Activated T-cell treated with anti-CD3 and anti-CD28 coated beads, Interleukin-2, amount 50 U/mL, for 72 hours (primary cell): ENCODE results near the gene MROH2A. TPM values are rescaled to one million over a fixed set of nuclear protein-coding genes. Genes with fewer than 3 reads are reported as not detected.

Experiments
- ATAC-seq, 2 donors: fragments of 150-1000 bp; cut with Tn5 transposase; replicated peaks in 1 of 2; 2 replicates each; pipeline ENCODE4 v1.10.0; 2021; ENCODE audit warnings: moderate library complexity in 2 of 2, mild to moderate bottlenecking in 1 of 2
- DNase-seq, 2 donors: peaks; one replicate each; pipeline ENCODE4 v3.0.0; 2021 to 2022; ENCODE audit warnings: mixed read lengths in 1 of 2
- H3K27ac Mint-ChIP-seq: one replicate; pipeline ENCODE4 v1.8.0; 2022; ENCODE audit warnings: mild to moderate bottlenecking, moderate library complexity, mixed read lengths
- H3K27me3 Mint-ChIP-seq: one replicate; pipeline ENCODE4 v1.8.0; 2022; ENCODE audit warnings: low read depth, mixed read lengths
- H3K36me3 Mint-ChIP-seq, 2 donors: one replicate each; pipeline ENCODE4 v1.8.0; 2022; ENCODE audit warnings: mixed read lengths in 2 of 2, mild to moderate bottlenecking in 1 of 2; ENCODE audit not compliant: insufficient read depth in 2 of 2
- H3K4me1 Mint-ChIP-seq: one replicate; pipeline ENCODE4 v1.8.0; 2022; ENCODE audit warnings: low read depth, mixed read lengths
- H3K4me3 Mint-ChIP-seq, 2 donors: one replicate each; pipeline ENCODE4 v1.8.0; 2022; ENCODE audit warnings: mild to moderate bottlenecking in 2 of 2, mixed read lengths in 2 of 2, moderate library complexity in 2 of 2
- H3K9me3 Mint-ChIP-seq, 2 donors: one replicate each; pipeline ENCODE4 v1.8.0; 2022; ENCODE audit warnings: mixed read lengths in 2 of 2
- total RNA-seq, 2 donors: library from RNA; stranded (reverse); gene quantifications; one replicate each; pipeline ENCODE4 v1.2.3, GENCODE V29; 2022

MROH2A gene
- total RNA-seq, 2 donors from 2014 or later: not detected

DNA sequence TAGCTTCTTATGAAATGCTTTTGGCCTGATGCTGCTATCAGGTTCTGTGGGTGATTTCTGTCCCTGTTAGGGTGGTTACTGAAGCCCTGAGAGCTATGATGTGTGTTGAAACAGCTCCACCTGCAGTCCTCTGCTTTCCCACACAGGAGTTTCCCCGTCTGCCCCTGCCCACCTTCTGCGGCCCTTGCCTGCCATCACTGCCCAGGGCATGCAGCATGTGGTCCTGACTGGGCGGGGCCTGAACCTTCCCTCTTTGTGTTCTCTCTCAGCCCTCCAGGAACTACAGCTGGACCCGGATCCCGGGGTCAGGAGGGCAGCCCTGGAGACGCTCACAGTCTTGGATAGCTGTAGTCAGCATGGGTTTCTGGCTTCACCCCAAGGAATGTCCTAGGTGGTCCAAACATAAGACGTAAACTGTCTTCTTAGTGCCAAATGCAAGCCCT is 54.8 kb downstream of the MROH2A start:
- no peak for ATAC-seq
- H3K9me3 Mint-ChIP-seq: no peaks in the 10 kb centered on the region

DNA sequence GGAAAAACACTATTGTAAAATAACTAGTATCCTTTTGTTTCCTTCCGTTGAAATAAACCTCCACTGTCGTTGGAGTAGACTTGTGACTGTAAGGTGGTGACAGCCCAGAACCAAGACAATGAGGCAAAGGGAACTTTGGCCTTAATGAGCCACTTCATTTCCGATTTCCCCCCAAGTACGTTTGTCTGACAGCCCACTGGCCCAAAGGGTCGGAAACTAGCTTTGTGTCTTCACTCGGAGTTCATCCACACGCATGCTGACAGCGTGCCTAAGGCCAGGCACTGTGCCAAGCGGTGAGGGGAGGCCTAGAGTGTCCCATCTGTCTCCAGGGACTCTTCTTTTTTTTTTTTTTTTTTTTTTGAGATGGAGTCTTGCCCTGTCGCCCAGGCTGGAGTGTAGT is 55.2 kb downstream of the MROH2A start:
- DNase-seq (no peak), ATAC-seq (no peak)
- H3K27ac Mint-ChIP-seq: no peak overlapping the region
- no peak overlapping the region for H3K4me3 Mint-ChIP-seq
- peaks cover 7 to 20% of the 10 kb centered on the region in 2 donors for H3K36me3 Mint-ChIP-seq
- no peaks in the 10 kb centered on the region for H3K27me3 Mint-ChIP-seq
- peaks cover 5% of the 10 kb centered on the region for H3K4me1 Mint-ChIP-seq
- H3K9me3 Mint-ChIP-seq: no peaks in the 10 kb centered on the region

More for the DNA sequence above, 54.8 kb downstream of the MROH2A start:
- DNase-seq: no peak
- H3K4me1 Mint-ChIP-seq: peaks cover under 1% of the 10 kb centered on the region
- no peak overlapping the region for H3K4me3 Mint-ChIP-seq
- H3K27ac Mint-ChIP-seq: no peak overlapping the region
- H3K36me3 Mint-ChIP-seq: peaks cover 6 to 16% of the 10 kb centered on the region in 2 donors
- H3K27me3 Mint-ChIP-seq: no peaks in the 10 kb centered on the region

DNA sequence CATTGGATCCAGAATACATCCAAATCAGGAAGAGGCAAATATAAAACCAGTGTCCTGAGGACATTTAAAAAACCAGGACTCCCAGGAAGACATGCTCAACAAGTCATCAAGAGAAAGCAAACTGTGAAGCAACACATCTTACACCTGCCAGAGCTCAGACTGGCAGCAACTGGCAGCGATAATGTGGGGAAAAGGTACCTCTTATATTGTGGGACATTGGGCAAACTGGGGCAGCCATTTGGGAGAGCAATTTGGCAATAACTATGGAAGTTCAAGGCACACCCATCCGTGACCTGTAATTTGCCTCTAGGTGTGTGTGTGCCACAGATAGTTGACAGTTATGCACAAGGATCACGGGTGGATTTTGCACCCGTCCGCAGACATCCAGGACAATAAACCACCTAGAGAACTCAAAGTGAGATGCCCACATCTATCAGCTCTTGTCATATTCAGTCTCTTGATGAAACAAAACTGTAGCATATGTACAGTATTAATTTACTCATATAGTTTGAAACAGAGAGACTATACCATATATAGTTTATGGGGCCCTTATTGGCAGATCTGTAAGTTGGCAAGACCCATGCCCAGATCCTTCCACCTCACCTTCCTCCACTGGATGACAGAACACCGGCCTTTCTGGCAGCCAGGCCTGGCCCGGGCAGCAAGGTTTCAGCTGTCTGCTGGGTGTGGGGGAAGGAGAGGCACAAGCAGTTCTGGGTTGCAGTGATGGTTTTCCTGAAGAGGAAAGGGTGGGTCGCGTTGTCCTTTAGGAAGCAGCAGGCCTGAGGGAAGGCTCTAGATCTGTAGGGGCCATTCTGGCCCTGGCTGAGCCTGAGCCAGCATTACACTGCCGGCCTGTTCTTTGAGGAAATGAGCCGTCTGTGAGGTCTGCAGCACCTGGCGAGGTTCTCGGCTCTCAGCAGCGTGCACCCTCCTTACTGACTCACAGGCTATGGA is 57.4 kb downstream of the MROH2A start:
- Mint-ChIP-seq H3K9me3 (no peaks in the 10 kb centered on the region), H3K4me1 (peaks cover 15% of the 10 kb centered on the region), H3K27me3 (no peaks in the 10 kb centered on the region), H3K4me3 (no peak overlapping the region), H3K27ac (no peak overlapping the region), H3K36me3 (peaks cover 18 to 36% of the 10 kb centered on the region in 2 donors)
- no peak for DNase-seq
- no peak for ATAC-seq

DNA sequence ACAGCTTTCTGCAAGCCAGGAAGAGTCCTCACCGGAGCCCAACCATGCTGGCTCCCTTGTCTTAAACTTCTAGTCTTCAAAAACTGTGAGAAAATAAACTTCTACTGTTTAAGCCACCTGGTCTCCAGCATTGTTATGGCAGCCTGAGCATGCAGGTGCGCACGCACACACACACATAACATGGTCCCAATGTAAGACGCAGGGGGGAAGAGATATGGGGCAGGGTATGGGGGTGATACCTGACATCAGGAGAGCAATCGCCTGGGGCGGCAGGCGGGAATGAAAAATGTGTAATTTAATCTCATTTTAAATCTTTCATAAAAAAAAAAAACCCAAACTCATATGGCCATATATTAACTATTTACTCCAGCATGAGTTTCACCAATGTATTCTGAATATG is 58.2 kb downstream of the MROH2A start:
- no peak overlapping the region for H3K27ac Mint-ChIP-seq
- no peak overlapping the region for H3K4me3 Mint-ChIP-seq
- H3K9me3 Mint-ChIP-seq: no peaks in the 10 kb centered on the region
- no peak for ATAC-seq
- H3K4me1 Mint-ChIP-seq: peaks cover 19% of the 10 kb centered on the region
- peaks cover 23 to 43% of the 10 kb centered on the region in 2 donors for H3K36me3 Mint-ChIP-seq
- H3K27me3 Mint-ChIP-seq: no peaks in the 10 kb centered on the region
- no peak for DNase-seq

DNA sequence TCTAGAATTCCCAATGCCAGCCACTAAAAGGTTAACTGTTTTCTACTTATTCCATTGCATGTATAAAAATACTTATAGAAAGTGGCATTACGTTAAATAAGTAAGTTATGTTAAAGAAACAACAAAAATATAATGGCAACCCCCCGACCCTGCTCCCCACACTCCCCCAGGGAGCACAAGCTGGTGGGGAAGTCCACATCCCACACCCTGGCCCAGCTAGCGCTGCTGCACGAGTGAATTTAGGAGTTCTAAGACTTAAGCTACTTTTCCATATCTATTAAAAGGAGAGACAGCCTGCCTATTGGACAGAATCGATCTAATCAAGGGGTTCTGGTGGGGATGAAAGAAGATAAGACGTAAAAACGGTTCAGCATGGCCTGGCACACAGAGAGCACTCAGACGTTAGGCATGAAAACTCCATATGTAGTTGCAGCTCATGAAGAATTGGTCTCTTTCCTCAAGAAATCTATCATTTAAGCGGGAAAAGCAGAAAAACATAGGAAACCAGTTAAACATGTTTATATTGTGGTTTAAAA is 59.6 kb downstream of the MROH2A start:
- Mint-ChIP-seq H3K4me1 (peaks cover 22% of the 10 kb centered on the region), H3K27me3 (no peaks in the 10 kb centered on the region), H3K4me3 (no peak overlapping the region), H3K9me3 (no peaks in the 10 kb centered on the region), H3K27ac (no peak overlapping the region), H3K36me3 (peaks cover 27 to 53% of the 10 kb centered on the region in 2 donors)
- no peak for DNase-seq
- ATAC-seq: no peak

DNA sequence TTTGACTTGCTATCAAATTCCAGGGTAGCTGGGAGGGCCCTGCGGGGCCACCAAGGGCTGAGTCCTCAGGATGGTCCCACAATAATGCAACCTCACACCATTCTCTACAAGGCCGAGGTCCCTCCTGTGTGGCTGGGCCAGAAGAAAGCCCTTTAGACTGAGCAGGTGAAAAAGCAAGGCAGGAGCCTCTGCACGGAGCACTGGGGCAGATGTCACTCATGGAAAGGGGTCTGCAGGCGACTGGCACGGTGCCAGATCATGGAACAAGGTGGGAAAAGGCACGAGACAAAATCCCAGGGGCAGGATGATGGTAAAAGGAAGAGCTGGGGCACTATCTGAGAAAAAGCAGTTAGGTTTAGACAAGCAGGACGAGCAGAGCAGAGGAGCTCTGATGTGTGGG is 60.1 kb downstream of the MROH2A start:
- DNase-seq: no peak
- H3K27ac Mint-ChIP-seq: no peak overlapping the region
- peaks cover 29 to 56% of the 10 kb centered on the region in 2 donors for H3K36me3 Mint-ChIP-seq
- peaks cover 22% of the 10 kb centered on the region for H3K4me1 Mint-ChIP-seq
- H3K4me3 Mint-ChIP-seq: no peak overlapping the region
- H3K27me3 Mint-ChIP-seq: no peaks in the 10 kb centered on the region
- no peak for ATAC-seq
- no peaks in the 10 kb centered on the region for H3K9me3 Mint-ChIP-seq

DNA sequence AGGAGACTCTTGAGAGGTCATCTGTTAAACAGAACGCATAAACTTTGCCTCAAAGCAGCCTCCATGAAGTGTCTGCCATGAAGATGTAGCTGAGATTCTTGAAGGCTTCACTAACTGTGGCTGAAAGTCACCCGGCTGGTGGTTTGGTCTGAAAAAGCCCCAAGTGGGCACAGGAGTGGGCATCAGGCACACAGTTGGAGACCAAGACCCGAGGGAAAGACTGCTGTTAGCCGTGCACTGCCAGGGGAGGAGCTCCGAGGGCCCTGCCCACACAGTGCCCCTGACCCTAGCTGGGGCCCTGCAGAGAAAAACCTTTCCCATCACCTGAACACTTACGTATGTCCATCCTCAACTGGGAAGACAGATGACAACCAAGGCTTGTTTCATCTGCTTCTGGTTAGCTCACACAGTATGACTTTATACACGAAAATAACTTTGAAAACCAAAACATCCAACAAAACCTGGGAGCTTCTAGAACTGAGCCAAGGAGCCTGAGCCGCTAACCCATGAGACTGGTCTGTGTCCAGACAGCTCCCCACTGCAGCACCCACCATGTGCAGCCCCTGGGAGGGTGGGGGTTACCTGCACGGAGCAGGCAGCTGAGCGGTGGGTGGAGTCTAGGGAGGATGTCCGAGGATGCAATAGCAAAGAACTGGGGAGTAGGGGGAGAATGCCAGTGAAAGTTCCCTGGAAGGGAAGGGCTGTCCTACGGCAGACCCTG is 60.8 kb downstream of the MROH2A start:
- Mint-ChIP-seq H3K27me3 (no peaks in the 10 kb centered on the region), H3K27ac (no peak overlapping the region), H3K36me3 (peaks cover 34 to 62% of the 10 kb centered on the region in 2 donors), H3K4me1 (peaks cover 22% of the 10 kb centered on the region), H3K4me3 (no peak overlapping the region), H3K9me3 (no peaks in the 10 kb centered on the region)
- DNase-seq: no peak
- no peak for ATAC-seq

DNA sequence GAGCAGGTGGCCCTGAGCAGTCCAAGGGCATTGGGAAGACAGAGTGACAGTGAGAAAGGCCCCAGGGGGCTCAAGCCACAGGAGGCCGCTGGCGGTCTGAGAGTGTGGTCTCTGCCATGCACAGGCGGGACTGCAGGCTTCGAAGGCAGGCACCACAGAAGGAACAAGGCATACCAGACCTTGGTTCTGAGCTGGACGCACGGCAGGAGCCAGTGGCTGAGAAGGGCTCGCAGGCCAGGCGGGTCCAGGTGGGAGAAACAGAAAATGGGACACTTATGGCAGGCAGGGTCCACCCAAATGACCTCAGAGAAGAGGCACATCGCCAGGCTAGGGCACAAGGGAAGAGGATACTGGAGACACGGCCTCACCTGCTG is 61.3 kb downstream of the MROH2A start:
- DNase-seq (no peak), ATAC-seq (no peak)
- Mint-ChIP-seq H3K27ac (no peak overlapping the region), H3K36me3 (peaks cover 39 to 64% of the 10 kb centered on the region in 2 donors), H3K4me1 (peaks cover 22% of the 10 kb centered on the region), H3K9me3 (no peaks in the 10 kb centered on the region), H3K27me3 (no peaks in the 10 kb centered on the region), H3K4me3 (no peak overlapping the region)

DNA sequence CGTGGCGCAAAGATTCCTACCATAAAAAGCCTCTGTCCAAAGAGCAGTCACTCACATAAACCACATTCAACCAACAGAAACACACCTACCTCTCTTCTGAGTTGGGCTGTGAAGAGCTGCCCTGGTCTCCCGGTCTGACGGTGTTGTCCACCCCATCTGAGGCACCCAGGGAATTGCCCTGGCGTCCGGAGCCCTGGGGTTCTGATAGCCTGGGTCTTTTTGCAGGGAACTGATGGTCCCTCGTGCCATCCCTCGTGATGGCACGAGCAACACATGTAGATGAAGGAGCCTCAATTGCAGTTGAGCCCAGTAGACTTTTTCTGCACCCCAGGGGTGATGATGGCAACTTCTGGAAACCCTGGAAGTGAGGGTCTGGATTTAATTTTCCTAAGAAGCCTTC is 62.4 kb downstream of the MROH2A start:
- H3K36me3 Mint-ChIP-seq: peaks cover 43 to 64% of the 10 kb centered on the region in 2 donors

DNA sequence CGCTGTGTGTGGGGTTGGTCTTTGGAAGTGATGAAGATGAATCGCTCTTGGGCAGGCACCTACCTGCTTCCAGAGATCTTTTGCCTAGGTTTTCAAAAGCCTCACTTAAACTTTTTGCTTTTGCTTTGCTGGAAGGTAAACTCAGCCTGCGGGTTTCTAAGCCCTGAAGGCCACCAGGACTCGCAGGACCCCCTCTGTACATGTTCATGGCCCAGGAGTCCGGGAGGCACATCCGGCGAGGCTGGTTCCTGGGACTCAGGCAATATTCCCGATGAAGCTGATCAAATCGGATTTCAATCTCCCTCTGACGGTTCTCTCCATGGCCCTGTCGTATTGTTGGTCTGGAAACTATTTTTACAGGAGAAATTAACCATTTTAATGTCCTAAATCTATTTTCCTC is 63.1 kb downstream of the MROH2A start:
- Mint-ChIP-seq H3K27ac (no peak overlapping the region), H3K4me1 (peaks cover 22% of the 10 kb centered on the region), H3K9me3 (no peaks in the 10 kb centered on the region), H3K27me3 (no peaks in the 10 kb centered on the region), H3K36me3 (peaks cover 43 to 67% of the 10 kb centered on the region in 2 donors), H3K4me3 (no peak overlapping the region)
- ATAC-seq (no peak), DNase-seq (no peak)

More for the DNA sequence above, 62.4 kb downstream of the MROH2A start:
- Mint-ChIP-seq H3K9me3 (no peaks in the 10 kb centered on the region), H3K27me3 (no peaks in the 10 kb centered on the region), H3K27ac (no peak overlapping the region), H3K4me3 (no peak overlapping the region), H3K4me1 (peaks cover 22% of the 10 kb centered on the region)
- no peak for ATAC-seq
- no peak for DNase-seq

DNA sequence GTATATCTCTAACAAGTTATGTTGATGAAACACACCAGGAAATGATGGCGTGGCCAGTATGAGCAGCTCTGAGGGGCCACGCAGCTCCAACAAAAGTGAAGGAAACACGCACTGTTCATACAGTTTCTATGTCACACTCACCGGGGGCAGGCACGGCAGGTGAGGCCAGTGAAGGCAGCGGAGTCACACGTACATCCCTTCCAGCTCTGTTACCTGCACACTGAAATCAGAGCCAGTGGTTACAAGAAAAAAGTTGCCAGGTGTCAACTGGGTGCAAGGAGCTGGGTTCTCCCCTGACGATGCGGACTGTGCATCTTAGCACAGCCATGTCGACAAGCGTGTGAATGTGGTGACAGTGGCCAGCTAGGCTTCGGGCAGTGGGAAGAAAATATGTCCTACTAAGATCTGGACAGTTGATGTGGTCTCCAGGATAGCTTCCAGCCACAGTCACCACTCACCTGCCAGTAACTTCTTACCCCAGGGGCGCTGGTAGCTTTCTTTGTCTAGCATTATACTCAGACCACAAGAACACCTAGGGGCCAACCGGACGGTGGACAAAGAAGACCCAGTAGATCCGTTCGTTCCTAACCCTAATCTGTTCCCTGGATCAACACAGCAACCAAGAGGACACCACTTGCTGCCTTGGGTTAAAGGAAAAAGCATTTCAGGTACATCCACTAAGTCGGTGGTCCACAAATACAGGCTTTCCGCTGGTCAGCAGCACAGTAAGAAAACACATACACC is 66.1 kb downstream of the MROH2A start:
- ATAC-seq (no peak), DNase-seq (no peak)
- no peak overlapping the region for H3K27ac Mint-ChIP-seq
- H3K4me1 Mint-ChIP-seq: peaks cover 12% of the 10 kb centered on the region
- no peak overlapping the region for H3K4me3 Mint-ChIP-seq
- peaks cover 46 to 74% of the 10 kb centered on the region in 2 donors for H3K36me3 Mint-ChIP-seq
- no peaks in the 10 kb centered on the region for H3K9me3 Mint-ChIP-seq
- no peaks in the 10 kb centered on the region for H3K27me3 Mint-ChIP-seq

DNA sequence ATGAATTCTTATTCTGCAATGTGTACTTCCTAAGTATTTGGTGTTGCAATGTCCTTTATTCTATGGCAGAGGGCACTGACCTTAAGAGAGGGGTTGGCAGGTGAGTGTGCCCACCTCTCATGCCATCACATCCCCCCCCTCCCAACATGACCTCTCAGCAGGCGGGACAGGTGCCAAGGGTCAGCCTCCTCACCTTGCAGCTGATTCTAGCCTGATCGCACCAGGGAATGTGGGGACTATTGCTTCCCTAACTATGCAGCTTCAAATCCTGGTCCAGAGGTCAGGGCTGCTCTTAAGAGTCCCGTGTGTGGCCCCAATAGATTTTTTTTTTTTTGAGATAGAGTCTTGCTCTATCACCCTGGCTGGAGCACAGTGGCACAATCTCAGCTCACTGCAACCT is 66.7 kb downstream of the MROH2A start:
- Mint-ChIP-seq H3K36me3 (peaks cover 47 to 75% of the 10 kb centered on the region in 2 donors), H3K9me3 (no peaks in the 10 kb centered on the region), H3K4me1 (peaks cover 8% of the 10 kb centered on the region), H3K27ac (no peak overlapping the region), H3K4me3 (no peak overlapping the region), H3K27me3 (no peaks in the 10 kb centered on the region)
- ATAC-seq (no peak), DNase-seq (no peak)
